Measurements from ENCODE around the gene DENND1A.

The DENND1A gene

DNA sequence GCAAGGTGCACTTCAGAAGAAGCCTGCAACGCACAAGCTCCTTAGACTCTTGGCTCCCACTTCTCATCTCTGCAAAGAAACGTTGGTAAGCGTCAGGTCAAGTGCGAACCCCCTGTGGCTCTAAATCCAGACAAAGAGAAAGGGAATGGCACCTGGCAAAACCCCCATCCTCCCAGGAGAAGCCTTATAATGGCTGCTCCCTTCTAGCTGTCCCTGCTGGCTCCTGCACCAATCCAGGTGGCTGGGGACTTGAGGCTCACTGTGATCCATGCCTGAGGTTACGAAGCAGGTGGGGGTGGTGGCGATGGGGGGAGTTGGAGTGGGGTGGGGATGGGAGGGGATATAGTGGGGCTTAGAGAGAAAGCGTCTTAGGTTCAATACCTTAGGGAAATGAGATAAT is 272.8 kb downstream of the DENND1A start:
- no peaks in the 10 kb centered on the region for H3K79me2 ChIP-seq (ENCODE audit: insufficient read depth, low read length)
- H3K9me2 ChIP-seq (replicated peaks; ENCODE audit: low read depth, low read length), result no peaks in the 10 kb centered on the region
- no peak overlapping the region for H3K4me3 ChIP-seq (ENCODE audit: low read length, poor library complexity, severe bottlenecking)
- TF ChIP-seq, protein P1, sequence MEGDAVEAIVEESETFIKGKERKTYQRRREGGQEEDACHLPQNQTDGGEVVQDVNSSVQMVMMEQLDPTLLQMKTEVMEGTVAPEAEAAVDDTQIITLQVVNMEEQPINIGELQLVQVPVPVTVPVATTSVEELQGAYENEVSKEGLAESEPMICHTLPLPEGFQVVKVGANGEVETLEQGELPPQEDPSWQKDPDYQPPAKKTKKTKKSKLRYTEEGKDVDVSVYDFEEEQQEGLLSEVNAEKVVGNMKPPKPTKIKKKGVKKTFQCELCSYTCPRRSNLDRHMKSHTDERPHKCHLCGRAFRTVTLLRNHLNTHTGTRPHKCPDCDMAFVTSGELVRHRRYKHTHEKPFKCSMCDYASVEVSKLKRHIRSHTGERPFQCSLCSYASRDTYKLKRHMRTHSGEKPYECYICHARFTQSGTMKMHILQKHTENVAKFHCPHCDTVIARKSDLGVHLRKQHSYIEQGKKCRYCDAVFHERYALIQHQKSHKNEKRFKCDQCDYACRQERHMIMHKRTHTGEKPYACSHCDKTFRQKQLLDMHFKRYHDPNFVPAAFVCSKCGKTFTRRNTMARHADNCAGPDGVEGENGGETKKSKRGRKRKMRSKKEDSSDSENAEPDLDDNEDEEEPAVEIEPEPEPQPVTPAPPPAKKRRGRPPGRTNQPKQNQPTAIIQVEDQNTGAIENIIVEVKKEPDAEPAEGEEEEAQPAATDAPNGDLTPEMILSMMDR (conservative IDR thresholded peaks at IDR 0.05; ENCODE audit: low read length), result no peak
- TF ChIP-seq EZH2phosphoT487 (IDR thresholded peaks at IDR 0.05; ENCODE audit: borderline replicate concordance), result no peak
- no peak overlapping the region for H3K9ac ChIP-seq (ENCODE audit: low read depth, low read length, poor library complexity, severe bottlenecking)
- no peaks in the 10 kb centered on the region for H3F3A ChIP-seq (ENCODE audit: low read depth)
- no peaks in the 10 kb centered on the region for H3K27me3 ChIP-seq (ENCODE audit: insufficient read depth, low read length, poor library complexity, severe bottlenecking)
- H4K20me1 ChIP-seq (ENCODE audit: insufficient read depth, low read length, poor library complexity, severe bottlenecking), result no peaks in the 10 kb centered on the region
- no peaks in the 10 kb centered on the region for H3K9me3 ChIP-seq (ENCODE audit: insufficient read depth, low read depth, low read length)
- no peak overlapping the region for H2AFZ ChIP-seq (ENCODE audit: low read length)
- no peak overlapping the region for H3K4me2 ChIP-seq (ENCODE audit: low read depth, low read length, poor library complexity, severe bottlenecking)
- no peaks in the 10 kb centered on the region for H3K36me3 ChIP-seq (ENCODE audit: insufficient read depth, low read length)
- no peaks in the 10 kb centered on the region for H3K4me1 ChIP-seq (ENCODE audit: insufficient read depth, low read length, poor library complexity, severe bottlenecking)

DNA sequence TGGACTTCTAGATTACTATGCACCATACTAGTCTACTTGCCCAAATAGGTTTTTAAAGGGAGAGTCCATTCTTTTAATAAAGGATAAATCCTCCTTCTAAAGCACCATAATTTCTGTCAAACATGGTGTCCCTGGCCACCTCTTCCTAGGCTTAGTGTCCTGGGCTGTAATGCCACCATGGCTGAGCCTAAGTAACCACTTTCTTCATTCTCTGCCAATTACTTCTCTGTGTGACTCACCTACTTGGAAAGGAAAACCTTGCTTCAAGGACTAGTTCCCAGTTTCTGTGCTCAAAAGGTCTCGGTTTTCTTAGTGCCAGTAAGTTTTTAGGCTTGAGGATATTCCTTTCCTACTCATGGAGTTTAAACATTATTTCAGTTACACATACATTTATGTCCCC is 273.4 kb downstream of the DENND1A start:
- TF ChIP-seq, protein P1 (conservative IDR thresholded peaks at IDR 0.05; ENCODE audit: low read length), result no peak
- TF ChIP-seq EZH2phosphoT487 (IDR thresholded peaks at IDR 0.05; ENCODE audit: borderline replicate concordance), result no peak
- Histone ChIP-seq H3K79me2 (ENCODE audit: insufficient read depth, low read length) (no peaks in the 10 kb centered on the region), H3K4me3 (ENCODE audit: low read length, poor library complexity, severe bottlenecking) (no peak overlapping the region), H3K36me3 (ENCODE audit: insufficient read depth, low read length) (no peaks in the 10 kb centered on the region), H3K4me2 (ENCODE audit: low read depth, low read length, poor library complexity, severe bottlenecking) (no peak overlapping the region), H3F3A (ENCODE audit: low read depth) (no peaks in the 10 kb centered on the region), H3K9me3 (ENCODE audit: insufficient read depth, low read depth, low read length) (no peaks in the 10 kb centered on the region), H3K9me2 (replicated peaks; ENCODE audit: low read depth, low read length) (no peaks in the 10 kb centered on the region), H4K20me1 (ENCODE audit: insufficient read depth, low read length, poor library complexity, severe bottlenecking) (no peaks in the 10 kb centered on the region), H3K4me1 (ENCODE audit: insufficient read depth, low read length, poor library complexity, severe bottlenecking) (no peaks in the 10 kb centered on the region), H2AFZ (ENCODE audit: low read length) (no peak overlapping the region), H3K9ac (ENCODE audit: low read depth, low read length, poor library complexity, severe bottlenecking) (no peak overlapping the region), H3K27me3 (ENCODE audit: insufficient read depth, low read length, poor library complexity, severe bottlenecking) (no peaks in the 10 kb centered on the region)

DNA sequence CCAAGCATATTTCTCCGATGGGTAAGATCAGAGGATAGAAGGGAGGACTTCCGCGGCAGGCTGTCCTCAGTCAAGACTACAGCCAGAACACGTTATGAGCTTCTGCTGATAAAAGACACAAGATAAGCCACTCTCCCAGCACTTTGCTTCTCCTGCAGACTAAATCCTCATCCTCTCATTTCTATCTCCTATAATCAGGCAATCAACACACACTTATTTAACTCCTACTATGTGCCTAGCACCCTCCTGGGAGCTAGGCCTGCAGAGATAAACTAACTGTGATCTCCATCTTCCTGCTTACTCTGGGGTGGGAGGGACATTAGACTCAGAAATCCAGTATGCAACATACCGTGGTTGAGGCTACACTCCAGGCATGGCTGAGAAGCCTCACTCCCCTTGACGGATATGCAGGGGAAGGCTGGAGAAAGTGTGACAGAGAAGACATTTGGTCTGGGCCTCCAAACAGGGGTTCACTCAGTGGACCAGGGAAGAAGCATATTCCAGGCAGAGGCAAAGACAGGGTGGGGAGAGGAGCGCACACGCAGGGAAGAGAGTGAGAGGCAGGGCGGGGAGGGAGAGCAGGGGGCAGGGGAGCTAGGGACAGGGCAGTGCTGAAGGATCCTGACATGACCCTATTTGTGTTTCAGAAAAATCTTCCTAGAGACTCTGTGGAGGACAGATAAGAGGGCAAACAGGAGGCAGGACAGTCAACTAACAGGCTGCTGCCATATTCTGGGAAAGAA is 274.1 kb downstream of the DENND1A start:
- Histone ChIP-seq H3K9me2 (replicated peaks; ENCODE audit: low read depth, low read length) (no peaks in the 10 kb centered on the region), H3K79me2 (ENCODE audit: insufficient read depth, low read length) (no peaks in the 10 kb centered on the region), H3K4me2 (ENCODE audit: low read depth, low read length, poor library complexity, severe bottlenecking) (no peak overlapping the region), H4K20me1 (ENCODE audit: insufficient read depth, low read length, poor library complexity, severe bottlenecking) (no peaks in the 10 kb centered on the region), H3K27me3 (ENCODE audit: insufficient read depth, low read length, poor library complexity, severe bottlenecking) (no peaks in the 10 kb centered on the region), H3F3A (ENCODE audit: low read depth) (no peaks in the 10 kb centered on the region), H3K4me3 (ENCODE audit: low read length, poor library complexity, severe bottlenecking) (no peak overlapping the region), H2AFZ (ENCODE audit: low read length) (no peak overlapping the region), H3K9ac (ENCODE audit: low read depth, low read length, poor library complexity, severe bottlenecking) (no peak overlapping the region), H3K9me3 (ENCODE audit: insufficient read depth, low read depth, low read length) (no peaks in the 10 kb centered on the region), H3K36me3 (ENCODE audit: insufficient read depth, low read length) (no peaks in the 10 kb centered on the region), H3K4me1 (ENCODE audit: insufficient read depth, low read length, poor library complexity, severe bottlenecking) (no peaks in the 10 kb centered on the region)
- no peak for TF ChIP-seq EZH2phosphoT487 (IDR thresholded peaks at IDR 0.05; ENCODE audit: borderline replicate concordance)
- TF ChIP-seq, protein P1 (conservative IDR thresholded peaks at IDR 0.05; ENCODE audit: low read length), result no peak
